IPS-20b (cell line): ENCODE measurements around the gene BMP4.

ENCODE experiments used
- H3K27ac ChIP-seq: one replicate; pipeline ENCODE4 v1.5.1; 2013; ENCODE audit warnings: low read length
- H3K27me3 ChIP-seq: 2 replicates; pipeline ENCODE4 v1.6.1; 2013; ENCODE audit warnings: mild to moderate bottlenecking, low read length, inconsistent platforms; ENCODE audit not compliant: insufficient read depth
- H3K36me3 ChIP-seq: 2 replicates; pipeline ENCODE4 v1.6.1; 2013; ENCODE audit warnings: low read depth, mild to moderate bottlenecking, inconsistent platforms, low read length, moderate library complexity; ENCODE audit not compliant: insufficient read depth
- H3K4me1 ChIP-seq: 2 replicates; pipeline ENCODE4 v1.6.1; 2013; ENCODE audit warnings: mild to moderate bottlenecking, control low read depth, inconsistent platforms, low read length, moderate library complexity; ENCODE audit not compliant: insufficient read depth
- H3K4me3 ChIP-seq: 2 replicates; pipeline ENCODE4 v1.5.1; 2013; ENCODE audit warnings: mild to moderate bottlenecking, low read length, inconsistent platforms
- H3K9ac ChIP-seq: 2 replicates; pipeline ENCODE4 v1.6.1; 2013; ENCODE audit warnings: low read depth, mild to moderate bottlenecking, inconsistent platforms, low read length, moderate library complexity
- H3K9me3 ChIP-seq: 2 replicates; pipeline ENCODE4 v1.6.1; 2013; ENCODE audit warnings: mild to moderate bottlenecking, low read depth, low read length, inconsistent platforms; ENCODE audit not compliant: insufficient read depth

BMP4 gene

GRCh38 chr14:53942970-53943750 is 13.5 kb downstream of the BMP4 start:
- no peaks in the 10 kb centered on the region for H3K9me3 ChIP-seq
- H3K27me3 ChIP-seq = peaks cover 45% of the 10 kb centered on the region
- no peaks in the 10 kb centered on the region for H3K36me3 ChIP-seq
- 0 out of 2 replicates have a peak overlapping the region, but pooled peaks have one; percentile 12 for H3K9ac ChIP-seq
- H3K27ac ChIP-seq = no peak overlapping the region
- H3K4me3 ChIP-seq = peak overlapping the region; percentile 45
- H3K4me1 ChIP-seq = peaks cover 40% of the 10 kb centered on the region

- Histone ChIP-seq H3K4me3 (no peak overlapping the region), H3K27ac (no peak overlapping the region), H3K36me3 (no peaks in the 10 kb centered on the region), H3K9me3 (no peaks in the 10 kb centered on the region), H3K27me3 (no peaks in the 10 kb centered on the region), H3K9ac (no peak overlapping the region), H3K4me1 (peaks cover 10% of the 10 kb centered on the region)
These were observed 18.3 kb downstream of the BMP4 start for GRCh38 chr14:53938136-53938837.

- Histone ChIP-seq H3K27ac (no peak overlapping the region), H3K9ac (no peak overlapping the region), H3K36me3 (no peaks in the 10 kb centered on the region), H3K27me3 (no peaks in the 10 kb centered on the region), H3K9me3 (no peaks in the 10 kb centered on the region), H3K4me3 (no peak overlapping the region), H3K4me1 (peaks cover 6% of the 10 kb centered on the region)
These were observed 21.7 kb downstream of the BMP4 start for GRCh38 chr14:53934778-53935414.

- Histone ChIP-seq H3K27me3 (no peaks in the 10 kb centered on the region), H3K4me3 (no peak overlapping the region), H3K4me1 (peaks cover 6% of the 10 kb centered on the region), H3K9ac (no peak overlapping the region), H3K9me3 (no peaks in the 10 kb centered on the region), H3K27ac (no peak overlapping the region), H3K36me3 (no peaks in the 10 kb centered on the region)
These were observed 23.7 kb downstream of the BMP4 start for GRCh38 chr14:53932966-53933365.

- H3K36me3 ChIP-seq = no peaks in the 10 kb centered on the region
- H3K4me3 ChIP-seq = no peak overlapping the region
- no peak overlapping the region for H3K9ac ChIP-seq
- H3K27ac ChIP-seq = no peak overlapping the region
- H3K27me3 ChIP-seq = no peaks in the 10 kb centered on the region
- peaks cover 19% of the 10 kb centered on the region for H3K4me1 ChIP-seq
- no peaks in the 10 kb centered on the region; the same call in 1 of the 2 replicates for H3K9me3 ChIP-seq
These were observed 26.5 kb downstream of the BMP4 start for GRCh38 chr14:53929871-53930715.

- Histone ChIP-seq H3K4me1 (peaks cover 24% of the 10 kb centered on the region), H3K9me3 (no peaks in the 10 kb centered on the region; the same call in 1 of the 2 replicates), H3K4me3 (no peak overlapping the region), H3K9ac (no peak overlapping the region), H3K27me3 (no peaks in the 10 kb centered on the region), H3K27ac (no peak overlapping the region), H3K36me3 (no peaks in the 10 kb centered on the region)
These were observed 29.5 kb downstream of the BMP4 start for GRCh38 chr14:53927171-53927570.

GRCh38 chr14:53925201-53925766 is 31.3 kb downstream of the BMP4 start:
- Histone ChIP-seq H3K9me3 (no peaks in the 10 kb centered on the region; the same call in 1 of the 2 replicates), H3K4me3 (no peak overlapping the region), H3K36me3 (no peaks in the 10 kb centered on the region), H3K27ac (no peak overlapping the region), H3K9ac (no peak overlapping the region), H3K27me3 (no peaks in the 10 kb centered on the region), H3K4me1 (peaks cover 35% of the 10 kb centered on the region)

- H3K27me3 ChIP-seq = no peaks in the 10 kb centered on the region
- no peaks in the 10 kb centered on the region for H3K36me3 ChIP-seq
- no peak overlapping the region for H3K27ac ChIP-seq
- H3K9ac ChIP-seq = no peak overlapping the region
- H3K9me3 ChIP-seq = no peaks in the 10 kb centered on the region; the same call in 1 of the 2 replicates
- H3K4me1 ChIP-seq = peaks cover 31% of the 10 kb centered on the region
- no peak overlapping the region for H3K4me3 ChIP-seq
These were observed 31.9 kb downstream of the BMP4 start for GRCh38 chr14:53924753-53925152.

GRCh38 chr14:53921027-53921426 is 35.6 kb downstream of the BMP4 start:
- Histone ChIP-seq H3K4me3 (no peak overlapping the region), H3K27ac (no peak overlapping the region), H3K9ac (no peak overlapping the region), H3K36me3 (no peaks in the 10 kb centered on the region), H3K9me3 (no peaks in the 10 kb centered on the region; the same call in 1 of the 2 replicates), H3K4me1 (peaks cover 19% of the 10 kb centered on the region), H3K27me3 (no peaks in the 10 kb centered on the region)

- no peaks in the 10 kb centered on the region for H3K27me3 ChIP-seq
- H3K9ac ChIP-seq = no peak overlapping the region
- H3K9me3 ChIP-seq = no peaks in the 10 kb centered on the region
- no peak overlapping the region for H3K4me3 ChIP-seq
- H3K36me3 ChIP-seq = no peaks in the 10 kb centered on the region
- H3K27ac ChIP-seq = no peak overlapping the region
- H3K4me1 ChIP-seq = peaks cover 8% of the 10 kb centered on the region; the same call in 1 of the 2 replicates
These were observed 40.4 kb downstream of the BMP4 start for GRCh38 chr14:53916239-53916638.
